HCT116 (cell line): ENCODE results near the gene TLCD5.

Experiments used
- CTCF ChIP-seq, 3 experiments: fragments of 200-600 bp in 1 of 3; sonication (generic) in 1 of 3; IDR thresholded peaks in 2 of 3; conservative IDR thresholded peaks in 1 of 3; 2 replicates each; pipeline ENCODE4 v1.5.1; 2012 to 2017; ENCODE audit warnings: low read depth in 2 of 3, low read length in 2 of 3, antibody characterized with exemption in 1 of 3, borderline replicate concordance in 1 of 3, control low read depth in 1 of 3, mild to moderate bottlenecking in 1 of 3, mixed read lengths in 1 of 3, mixed run types in 1 of 3, moderate library complexity in 1 of 3; ENCODE audit not compliant: insufficient read depth in 1 of 3
- ELF1 ChIP-seq: IDR thresholded peaks from 2 replicates; pipeline ENCODE4 v1.6.1; 2012; ENCODE audit warnings: low read depth, borderline replicate concordance
- REST ChIP-seq: IDR thresholded peaks from 2 replicates; pipeline ENCODE4 v1.6.1; 2012; ENCODE audit warnings: low read depth
- SP1 ChIP-seq: IDR thresholded peaks from 2 replicates; pipeline ENCODE4 v1.6.1; 2012; ENCODE audit warnings: low read depth

- TF ChIP-seq CTCF (IDR thresholded peaks at IDR 0.05 in 2 of 3, conservative IDR thresholded peaks at IDR 0.05 in 1 of 3; ENCODE audit: borderline replicate concordance in 1 of 3, insufficient read depth in 1 of 3, low read depth in 2 of 3, low read length in 2 of 3) (no peak), ELF1 (no peak), REST (no peak), SP1 (no peak)
Measured at GRCh38 chr11:120376547-120377182, 51.6 kb downstream of the TLCD5 start.
